ENCODE measurements around the gene HS3ST1. TPM values are rescaled to one million over a fixed set of nuclear protein-coding genes. Genes with fewer than 3 reads are reported as not detected.

The HS3ST1 gene
- total RNA-seq, 1 donor from 2014 or later = not detected

DNA sequence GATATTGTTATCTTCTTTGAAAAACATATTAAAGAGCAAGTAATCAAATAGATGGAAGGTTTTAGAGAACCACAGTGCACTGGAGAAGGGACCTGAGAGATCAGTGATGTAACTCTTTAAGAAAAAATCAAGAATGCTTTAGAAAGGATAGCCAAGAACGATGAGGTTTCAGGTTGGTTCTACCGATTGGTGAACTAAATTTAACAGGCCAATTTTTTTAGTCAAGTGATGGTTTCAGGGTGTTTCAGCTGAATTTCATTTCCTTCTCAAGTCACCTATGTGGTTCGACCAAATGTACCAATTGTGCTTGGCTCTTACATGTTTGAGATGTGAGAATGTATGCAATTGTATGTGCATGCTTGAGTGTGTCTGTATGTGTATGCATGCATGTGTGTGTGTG, 26.5 kb downstream of the HS3ST1 start:
- no peak overlapping the region for H3K27ac Mint-ChIP-seq
- no peaks in the 10 kb centered on the region for H3K36me3 ChIP-seq
- H3K9ac ChIP-seq = no peak overlapping the region
- H3K9me3 Mint-ChIP-seq = peaks cover 9% of the 10 kb centered on the region
- H3K27me3 Mint-ChIP-seq (ENCODE audit: insufficient read depth, low read depth) = no peaks in the 10 kb centered on the region
- peaks cover 14% of the 10 kb centered on the region for H3K36me3 Mint-ChIP-seq
- H3K4me3 Mint-ChIP-seq = no peak overlapping the region
- no peaks in the 10 kb centered on the region for H3K4me1 ChIP-seq
- H3K4me3 ChIP-seq = no peak overlapping the region
- no peaks in the 10 kb centered on the region for H3F3A ChIP-seq (ENCODE audit: low read depth)
- H3K4me2 ChIP-seq = no peak overlapping the region
- H3K9me3 ChIP-seq (ENCODE audit: low read depth) = no peaks in the 10 kb centered on the region
- no peaks in the 10 kb centered on the region for H3K79me2 ChIP-seq (ENCODE audit: low read depth)
- no peak overlapping the region for H3K27ac ChIP-seq
- TF ChIP-seq, protein P1, sequence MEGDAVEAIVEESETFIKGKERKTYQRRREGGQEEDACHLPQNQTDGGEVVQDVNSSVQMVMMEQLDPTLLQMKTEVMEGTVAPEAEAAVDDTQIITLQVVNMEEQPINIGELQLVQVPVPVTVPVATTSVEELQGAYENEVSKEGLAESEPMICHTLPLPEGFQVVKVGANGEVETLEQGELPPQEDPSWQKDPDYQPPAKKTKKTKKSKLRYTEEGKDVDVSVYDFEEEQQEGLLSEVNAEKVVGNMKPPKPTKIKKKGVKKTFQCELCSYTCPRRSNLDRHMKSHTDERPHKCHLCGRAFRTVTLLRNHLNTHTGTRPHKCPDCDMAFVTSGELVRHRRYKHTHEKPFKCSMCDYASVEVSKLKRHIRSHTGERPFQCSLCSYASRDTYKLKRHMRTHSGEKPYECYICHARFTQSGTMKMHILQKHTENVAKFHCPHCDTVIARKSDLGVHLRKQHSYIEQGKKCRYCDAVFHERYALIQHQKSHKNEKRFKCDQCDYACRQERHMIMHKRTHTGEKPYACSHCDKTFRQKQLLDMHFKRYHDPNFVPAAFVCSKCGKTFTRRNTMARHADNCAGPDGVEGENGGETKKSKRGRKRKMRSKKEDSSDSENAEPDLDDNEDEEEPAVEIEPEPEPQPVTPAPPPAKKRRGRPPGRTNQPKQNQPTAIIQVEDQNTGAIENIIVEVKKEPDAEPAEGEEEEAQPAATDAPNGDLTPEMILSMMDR (IDR thresholded peaks at IDR 0.05) = no peak
- TF ChIP-seq EZH2phosphoT487 (IDR thresholded peaks at IDR 0.05) (no peak), EZH2 (IDR thresholded peaks at IDR 0.05) (no peak)
- H3K4me1 Mint-ChIP-seq = peaks cover 34% of the 10 kb centered on the region
- H3K27me3 ChIP-seq = no peaks in the 10 kb centered on the region
- no peak for DNase-seq (ENCODE audit: low spot score)
- H4K20me1 ChIP-seq (ENCODE audit: low read depth) = no peaks in the 10 kb centered on the region
- no peak overlapping the region for H2AFZ ChIP-seq (replicated peaks)

DNA sequence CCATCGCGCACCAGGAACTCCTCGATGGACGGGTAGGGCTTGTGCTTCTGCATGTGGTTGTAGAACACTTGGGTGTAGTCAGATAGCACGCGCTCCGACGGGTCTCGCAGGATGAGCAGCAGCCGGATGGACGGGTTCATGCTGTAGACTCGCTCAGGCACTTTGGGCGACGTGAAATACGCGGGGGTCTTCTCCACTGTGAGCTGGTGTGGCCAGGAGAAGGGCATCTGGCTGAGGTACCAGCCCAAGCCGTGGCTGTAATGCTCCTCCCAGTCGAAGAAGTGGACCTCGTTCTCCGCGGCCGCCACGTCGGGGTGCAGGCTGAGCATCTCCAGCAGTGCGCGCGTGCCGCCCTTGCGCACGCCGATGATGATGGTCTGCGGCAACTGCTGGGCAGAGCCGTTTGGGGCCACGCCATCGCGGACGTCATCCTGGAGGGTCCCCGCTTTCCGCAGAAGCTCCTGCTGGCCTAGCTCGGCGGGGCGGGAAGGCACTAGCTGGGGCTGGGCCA, 29.2 kb downstream of the HS3ST1 start:
- H3K27me3 Mint-ChIP-seq (ENCODE audit: insufficient read depth, low read depth) = no peaks in the 10 kb centered on the region
- TF ChIP-seq, protein P1 (IDR thresholded peaks at IDR 0.05) = no peak
- TF ChIP-seq EZH2phosphoT487 (IDR thresholded peaks at IDR 0.05) (no peak), EZH2 (IDR thresholded peaks at IDR 0.05) (no peak)
- no peaks in the 10 kb centered on the region for H3F3A ChIP-seq (ENCODE audit: low read depth)
- H3K9me3 Mint-ChIP-seq = peaks cover 9% of the 10 kb centered on the region
- H3K27ac Mint-ChIP-seq = no peak overlapping the region
- no peak for DNase-seq (ENCODE audit: low spot score)
- H3K36me3 ChIP-seq = no peaks in the 10 kb centered on the region
- no peak overlapping the region for H3K27ac ChIP-seq
- peaks cover 14% of the 10 kb centered on the region for H3K36me3 Mint-ChIP-seq
- no peaks in the 10 kb centered on the region for H4K20me1 ChIP-seq (ENCODE audit: low read depth)
- no peaks in the 10 kb centered on the region for H3K4me1 ChIP-seq
- H3K27me3 ChIP-seq = no peaks in the 10 kb centered on the region
- peaks cover 20% of the 10 kb centered on the region for H3K4me1 Mint-ChIP-seq
- no peak overlapping the region for H3K4me3 Mint-ChIP-seq
- no peak overlapping the region for H2AFZ ChIP-seq (replicated peaks)
- no peaks in the 10 kb centered on the region for H3K79me2 ChIP-seq (ENCODE audit: low read depth)
- H3K9me3 ChIP-seq (ENCODE audit: low read depth) = no peaks in the 10 kb centered on the region
- no peak overlapping the region for H3K9ac ChIP-seq
- no peak overlapping the region for H3K4me3 ChIP-seq
- no peak overlapping the region for H3K4me2 ChIP-seq

DNA sequence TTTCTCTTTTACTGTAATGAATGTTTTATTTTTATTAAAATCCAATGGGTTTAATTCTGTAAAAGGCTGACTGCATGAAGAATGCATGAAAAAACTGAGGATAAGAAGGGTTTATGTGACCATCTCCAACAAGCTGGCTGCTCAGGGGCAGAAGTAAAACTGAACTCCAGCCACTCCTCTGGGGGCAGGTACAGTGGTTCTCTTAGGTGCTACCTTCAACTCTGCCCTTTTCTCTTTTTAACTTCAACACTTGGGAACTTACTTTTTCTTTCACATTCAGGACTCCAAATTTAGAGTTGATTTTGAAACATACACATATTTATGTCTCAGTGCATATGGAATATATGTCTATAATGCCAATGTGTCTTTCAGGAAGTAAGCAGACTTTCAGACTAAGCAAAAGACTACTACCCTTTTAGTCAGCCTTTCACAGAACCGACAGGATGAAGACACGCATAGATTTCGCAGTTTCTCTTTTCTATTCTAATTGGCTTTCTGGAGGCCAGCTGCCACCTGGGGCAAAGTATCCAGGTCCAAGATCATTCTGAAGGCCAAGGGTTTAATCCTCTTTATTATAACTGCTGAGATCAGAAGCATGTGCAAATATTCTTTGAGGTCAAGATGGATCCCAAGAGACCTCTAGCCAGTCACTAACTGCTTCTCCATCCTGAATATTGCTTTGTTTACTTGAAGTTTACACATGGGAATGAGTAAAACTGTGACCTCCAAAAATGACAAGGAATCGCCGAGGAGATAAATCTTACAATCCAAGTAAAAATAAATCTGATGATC, 30.7 kb downstream of the HS3ST1 start:
- H3K4me3 ChIP-seq = no peak overlapping the region
- H4K20me1 ChIP-seq (ENCODE audit: low read depth) = no peaks in the 10 kb centered on the region
- peaks cover 20% of the 10 kb centered on the region for H3K4me1 Mint-ChIP-seq
- H3K36me3 Mint-ChIP-seq = peaks cover 14% of the 10 kb centered on the region
- no peaks in the 10 kb centered on the region for H3K27me3 ChIP-seq
- H3K9me3 ChIP-seq (ENCODE audit: low read depth) = no peaks in the 10 kb centered on the region
- no peaks in the 10 kb centered on the region for H3F3A ChIP-seq (ENCODE audit: low read depth)
- no peak overlapping the region for H3K4me2 ChIP-seq
- no peak overlapping the region for H3K9ac ChIP-seq
- no peak overlapping the region for H3K4me3 Mint-ChIP-seq
- H3K4me1 ChIP-seq = no peaks in the 10 kb centered on the region
- no peak overlapping the region for H3K27ac ChIP-seq
- H2AFZ ChIP-seq (replicated peaks) = no peak overlapping the region
- TF ChIP-seq, protein P1 (IDR thresholded peaks at IDR 0.05) = no peak
- TF ChIP-seq EZH2 (IDR thresholded peaks at IDR 0.05) = no peak
- no peak for TF ChIP-seq EZH2phosphoT487 (IDR thresholded peaks at IDR 0.05)
- H3K27ac Mint-ChIP-seq = peak overlapping the region; percentile 20
- no peak for DNase-seq (ENCODE audit: low spot score)
- no peaks in the 10 kb centered on the region for H3K27me3 Mint-ChIP-seq (ENCODE audit: insufficient read depth, low read depth)
- H3K79me2 ChIP-seq (ENCODE audit: low read depth) = no peaks in the 10 kb centered on the region
- no peaks in the 10 kb centered on the region for H3K36me3 ChIP-seq
- H3K9me3 Mint-ChIP-seq = peaks cover 9% of the 10 kb centered on the region
